ENCODE measurements around the gene CACNA1I.
A peak's percentile ranks its signal among the peaks of the same experiment; 100 is the strongest.

The CACNA1I gene

GRCh38 chr22:39625569-39626537 lies 55.3 kb downstream of the CACNA1I start:
- no peak for DNase-seq (ENCODE audit: low spot score)

GRCh38 chr22:39627208-39627607 lies 56.7 kb downstream of the CACNA1I start:
- DNase-seq (ENCODE audit: low spot score) = no peak

- no peak for DNase-seq (ENCODE audit: low spot score)
Observed at GRCh38 chr22:39627865-39628562, 57.5 kb downstream of the CACNA1I start.

- no peak for DNase-seq (ENCODE audit: low spot score)
Observed at GRCh38 chr22:39628563-39629080, 58.1 kb downstream of the CACNA1I start.

GRCh38 chr22:39629851-39630250 lies 59.3 kb downstream of the CACNA1I start:
- DNase-seq (ENCODE audit: low spot score) = no peak

GRCh38 chr22:39630721-39631120 lies 60.2 kb downstream of the CACNA1I start:
- no peak for DNase-seq (ENCODE audit: low spot score)

- DNase-seq (ENCODE audit: low spot score) = no peak
Observed at GRCh38 chr22:39631381-39632286, 61.1 kb downstream of the CACNA1I start.

GRCh38 chr22:39634530-39635405 lies 64.2 kb downstream of the CACNA1I start:
- DNase-seq (ENCODE audit: low spot score) = peak; percentile 91

- no peak for DNase-seq (ENCODE audit: low spot score)
Observed at GRCh38 chr22:39635719-39636118, 65.2 kb downstream of the CACNA1I start.

GRCh38 chr22:39638958-39639357 lies 68.4 kb downstream of the CACNA1I start:
- DNase-seq (ENCODE audit: low spot score) = no peak

GRCh38 chr22:39641660-39642310 lies 71.2 kb downstream of the CACNA1I start:
- DNase-seq (ENCODE audit: low spot score) = no peak

- DNase-seq (ENCODE audit: low spot score) = peak; percentile 20
Observed at GRCh38 chr22:39643311-39644083, 72.9 kb downstream of the CACNA1I start.

GRCh38 chr22:39645532-39645931 lies 75.0 kb downstream of the CACNA1I start:
- no peak for DNase-seq (ENCODE audit: low spot score)

GRCh38 chr22:39646398-39647063 lies 76.0 kb downstream of the CACNA1I start:
- no peak for DNase-seq (ENCODE audit: low spot score)

- no peak for DNase-seq (ENCODE audit: low spot score)
Observed at GRCh38 chr22:39647836-39648629, 77.5 kb downstream of the CACNA1I start.

GRCh38 chr22:39648630-39648950 lies 78.0 kb downstream of the CACNA1I start:
- DNase-seq (ENCODE audit: low spot score) = no peak

GRCh38 chr22:39649500-39650089 lies 79.0 kb downstream of the CACNA1I start:
- no peak for DNase-seq (ENCODE audit: low spot score)

Data from kidney tubule cell (primary cell).